Femur (tissue), 1 donor: ENCODE measurements around the gene ZKSCAN3.
A peak's percentile ranks its signal among the peaks of the same experiment; 100 is the strongest.
"Not testable (repeated sequence)": the region's sequence is repeated elsewhere in the genome, so short reads cannot be mapped to it uniquely, and the experiment has no call there.

Experiments
- DNase-seq: peaks from one replicate; pipeline ENCODE4 v3.0.0-alpha.2; 2017

The ZKSCAN3 gene

DNA sequence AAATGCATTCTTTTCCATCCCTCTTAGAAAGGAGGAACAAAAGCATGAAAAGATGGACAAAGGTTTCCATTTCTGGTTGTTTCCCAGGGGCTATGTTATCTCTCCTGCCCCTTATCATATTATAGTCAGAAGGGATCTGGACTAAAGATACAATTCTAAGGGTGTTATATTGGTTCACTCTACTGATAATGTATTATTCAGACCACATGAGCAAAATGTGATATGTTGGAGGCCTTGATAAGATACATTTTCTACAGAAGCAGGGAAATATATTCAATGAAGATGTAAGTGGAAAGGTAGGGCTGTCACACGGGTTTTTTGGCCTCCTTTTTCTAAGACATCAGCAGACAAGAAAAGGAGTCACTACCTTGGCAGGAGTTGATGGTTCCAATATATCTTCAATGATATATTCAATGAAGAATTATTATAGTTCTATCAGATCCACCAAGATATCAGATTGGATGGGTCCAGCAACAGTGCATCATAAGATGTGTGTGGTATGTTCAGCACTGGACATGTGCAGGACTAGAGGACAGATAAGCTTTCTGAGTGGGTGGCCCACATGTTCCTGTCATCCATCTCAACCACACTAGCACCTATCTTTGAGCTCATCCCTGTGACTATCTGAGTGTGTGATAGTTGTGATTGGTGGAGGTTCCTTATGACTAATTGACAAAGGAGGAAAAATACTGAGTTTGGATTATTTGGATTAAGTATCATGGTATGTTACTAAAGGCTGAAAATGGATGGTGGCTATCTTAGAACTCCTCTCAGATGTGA is 5.7 kb upstream of the ZKSCAN3 start:
- no peak for DNase-seq

DNA sequence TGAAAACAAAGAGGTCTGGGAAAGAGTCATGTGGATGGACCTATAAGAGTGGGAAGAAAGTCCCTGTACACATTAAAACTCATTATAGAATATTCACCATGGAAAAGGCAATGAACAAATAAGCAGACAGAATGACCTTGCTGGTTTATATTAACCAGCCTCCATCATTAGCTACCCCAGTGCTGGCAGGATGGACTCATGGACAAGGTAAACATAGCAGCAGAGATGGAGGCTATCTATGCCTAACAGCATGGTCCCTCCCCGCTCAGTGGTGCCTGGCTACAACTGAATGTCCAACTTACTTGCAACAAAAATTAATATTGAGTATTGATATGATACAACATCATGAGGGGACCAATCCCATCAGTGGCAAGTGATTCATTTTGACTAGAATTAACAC is 4.5 kb upstream of the ZKSCAN3 start:
- DNase-seq = no peak

DNA sequence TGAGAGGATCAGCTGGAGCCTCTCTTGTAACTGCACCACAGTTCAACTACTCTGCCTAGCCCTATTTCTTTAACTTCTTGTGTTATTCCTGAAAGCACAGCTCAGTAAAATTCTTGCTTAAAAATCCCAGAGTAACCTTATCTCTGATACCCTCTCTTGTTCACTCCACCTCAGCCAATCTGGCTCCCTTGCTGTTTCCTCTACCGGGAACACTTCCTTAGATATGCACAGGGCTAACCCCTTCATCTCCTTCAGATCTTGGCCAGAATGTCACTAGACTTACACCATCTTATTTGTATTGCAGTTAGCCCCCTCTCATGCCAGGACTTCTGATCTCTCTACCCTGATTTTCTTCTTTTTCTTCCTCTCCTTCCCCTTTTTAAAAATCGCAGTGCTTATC is 2.6 kb upstream of the ZKSCAN3 start:
- DNase-seq = no peak

DNA sequence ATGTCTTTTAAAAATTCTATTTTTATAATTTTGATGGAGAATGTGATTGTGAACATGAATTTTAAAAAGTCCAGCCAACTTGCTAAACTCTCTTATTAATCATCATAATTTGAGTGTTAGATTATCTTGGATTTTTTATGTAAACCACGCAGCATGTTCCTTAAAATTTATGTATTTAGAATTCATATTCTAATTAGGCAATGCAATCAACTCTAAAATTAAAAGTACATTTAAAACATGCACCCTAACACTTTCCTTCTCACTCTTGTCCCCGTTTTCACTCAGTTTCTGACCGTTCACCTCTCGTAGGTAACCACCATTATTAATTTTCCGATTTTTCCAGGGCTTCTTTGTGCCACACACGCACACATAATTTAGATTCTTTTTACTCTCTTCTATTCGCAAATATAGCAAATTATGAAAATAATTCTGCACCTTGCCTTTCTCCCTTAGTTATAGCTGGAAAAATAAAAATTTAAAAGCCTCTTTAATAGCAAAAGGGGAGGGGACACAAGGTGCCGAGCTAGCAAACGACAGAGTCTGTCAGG is 329 bp upstream of the ZKSCAN3 start:
- DNase-seq = no peak

DNA sequence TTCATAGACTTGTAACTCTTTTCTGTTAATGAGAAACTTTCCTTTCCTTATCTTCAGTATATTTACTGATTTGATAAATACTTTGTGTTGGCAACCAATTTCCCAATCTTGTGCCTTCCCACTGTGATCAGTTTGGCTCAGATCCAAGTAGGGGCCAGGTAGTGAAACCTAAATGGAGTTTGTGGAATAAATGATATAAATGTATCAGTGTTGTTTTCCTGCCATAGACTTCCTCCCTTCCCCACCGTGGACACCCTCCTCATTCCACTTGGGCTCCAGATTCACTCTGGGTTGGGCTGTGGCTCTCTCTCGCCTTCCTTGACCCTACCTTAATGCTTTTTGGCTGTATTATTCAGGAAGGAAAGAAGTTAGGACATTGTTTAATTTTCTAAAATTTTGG is 1.3 kb downstream of the ZKSCAN3 start:
- DNase-seq = no peak

DNA sequence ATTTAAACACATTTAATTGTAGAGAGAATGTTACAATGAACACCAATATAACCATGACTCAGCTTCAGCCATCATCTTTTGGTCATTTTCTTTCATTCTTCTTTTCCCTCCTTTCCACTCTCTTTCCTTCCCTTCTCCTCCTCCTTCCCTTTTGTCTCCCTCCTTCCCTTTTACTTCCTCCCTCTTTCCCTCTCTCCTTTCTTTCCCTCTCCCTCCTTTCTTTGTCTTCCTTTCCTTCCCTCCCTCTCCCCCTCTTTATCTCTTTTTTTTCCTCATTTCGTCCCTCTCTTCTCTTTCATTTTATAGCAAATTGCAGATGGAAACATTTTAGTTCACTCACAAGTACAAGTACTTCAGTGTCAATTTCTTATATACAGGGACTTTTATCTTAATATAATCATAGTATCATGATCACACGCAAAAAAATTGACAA is 1.8 kb downstream of the ZKSCAN3 start:
- DNase-seq = no peak

DNA sequence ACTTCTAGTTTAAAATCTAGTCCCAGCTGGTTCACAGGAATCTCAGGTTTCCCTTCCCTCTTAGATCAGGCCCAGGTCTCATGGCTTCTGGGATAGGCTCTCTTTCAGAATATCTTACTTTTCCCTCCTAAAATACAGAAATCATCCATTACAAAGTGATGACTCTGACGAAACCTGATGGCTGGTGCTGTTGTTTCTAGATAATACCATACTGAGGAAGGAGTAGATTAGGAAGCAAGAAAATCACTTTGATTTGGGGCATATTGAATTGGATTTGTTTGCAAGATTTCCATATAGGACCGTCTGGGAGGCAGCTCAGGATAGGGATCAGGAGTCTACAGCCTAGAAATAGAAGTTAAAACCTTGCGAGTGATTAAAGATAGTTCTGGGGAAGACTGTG is 3.6 kb downstream of the ZKSCAN3 start:
- no peak for DNase-seq

DNA sequence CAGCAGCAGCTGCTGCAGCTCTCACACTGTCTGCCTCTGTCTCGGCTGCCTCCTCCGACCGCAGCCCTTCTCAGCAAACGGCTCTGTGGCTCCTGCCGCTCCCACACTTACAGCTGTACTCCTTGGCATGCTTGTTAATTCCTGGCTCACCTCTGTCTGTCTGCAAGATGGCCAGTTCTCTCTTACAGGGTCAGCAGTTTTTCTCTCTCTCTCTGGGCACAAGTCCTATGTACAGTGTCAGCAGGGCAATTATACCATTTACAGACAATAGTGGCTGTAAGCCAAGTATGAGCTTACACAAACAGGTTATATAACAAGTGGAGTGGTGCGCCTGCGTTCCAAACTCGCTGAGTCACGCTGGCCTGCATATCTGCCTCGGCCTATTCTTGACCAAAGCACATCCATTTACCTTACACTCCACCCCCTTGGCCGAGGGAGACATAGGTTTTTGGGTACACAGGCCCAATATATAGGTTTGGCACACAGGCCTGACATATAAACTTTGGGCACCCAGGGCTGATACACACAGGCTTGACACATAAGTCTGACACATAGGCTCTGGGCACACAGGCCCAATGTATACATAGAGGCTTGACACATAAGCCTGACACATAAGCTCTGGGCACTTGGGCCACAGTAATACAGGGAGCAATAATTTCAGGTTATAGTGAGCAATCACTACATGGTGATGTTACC is 4.4 kb downstream of the ZKSCAN3 start:
- DNase-seq = no peak

DNA sequence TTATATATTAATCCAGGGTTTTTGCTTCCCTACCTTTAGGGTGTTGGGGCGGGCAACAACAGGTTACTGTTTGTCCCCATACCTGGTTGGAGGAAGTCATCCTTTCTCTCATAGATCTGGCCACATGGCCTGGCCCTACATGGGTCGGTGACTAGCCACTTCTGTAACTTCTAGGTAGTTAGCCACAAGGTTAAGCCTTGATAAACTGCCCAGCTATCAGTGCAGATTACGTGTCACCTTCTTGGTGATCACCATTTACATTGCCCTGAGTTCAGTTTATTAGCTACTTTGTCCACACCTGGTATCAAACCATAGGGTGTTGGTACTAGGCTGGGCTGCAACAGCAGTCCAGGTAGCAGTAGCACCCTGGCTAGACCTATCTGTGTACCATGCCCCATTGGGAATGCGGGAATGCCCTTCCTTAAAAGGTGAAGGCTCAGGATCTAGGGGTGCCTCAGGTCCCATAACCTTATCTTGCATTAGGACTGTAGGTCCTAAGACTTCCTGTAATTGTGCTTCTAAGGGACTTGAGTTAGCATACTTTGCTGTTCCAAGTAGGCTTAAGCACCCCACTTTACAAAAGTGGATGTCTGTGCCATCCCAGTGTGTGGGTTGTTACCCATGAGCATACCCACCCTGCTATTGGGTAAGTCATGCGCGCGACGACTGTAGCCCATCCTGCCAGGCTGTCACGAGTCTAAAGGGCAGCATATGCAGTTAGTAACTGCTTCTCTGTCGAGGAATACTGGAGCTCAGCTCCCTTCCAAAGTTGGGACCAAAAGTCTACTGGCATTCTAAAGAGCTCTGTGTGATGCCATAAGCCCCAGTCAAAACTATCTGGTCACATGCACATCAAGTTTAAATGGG is 5.2 kb downstream of the ZKSCAN3 start:
- DNase-seq = no peak

DNA sequence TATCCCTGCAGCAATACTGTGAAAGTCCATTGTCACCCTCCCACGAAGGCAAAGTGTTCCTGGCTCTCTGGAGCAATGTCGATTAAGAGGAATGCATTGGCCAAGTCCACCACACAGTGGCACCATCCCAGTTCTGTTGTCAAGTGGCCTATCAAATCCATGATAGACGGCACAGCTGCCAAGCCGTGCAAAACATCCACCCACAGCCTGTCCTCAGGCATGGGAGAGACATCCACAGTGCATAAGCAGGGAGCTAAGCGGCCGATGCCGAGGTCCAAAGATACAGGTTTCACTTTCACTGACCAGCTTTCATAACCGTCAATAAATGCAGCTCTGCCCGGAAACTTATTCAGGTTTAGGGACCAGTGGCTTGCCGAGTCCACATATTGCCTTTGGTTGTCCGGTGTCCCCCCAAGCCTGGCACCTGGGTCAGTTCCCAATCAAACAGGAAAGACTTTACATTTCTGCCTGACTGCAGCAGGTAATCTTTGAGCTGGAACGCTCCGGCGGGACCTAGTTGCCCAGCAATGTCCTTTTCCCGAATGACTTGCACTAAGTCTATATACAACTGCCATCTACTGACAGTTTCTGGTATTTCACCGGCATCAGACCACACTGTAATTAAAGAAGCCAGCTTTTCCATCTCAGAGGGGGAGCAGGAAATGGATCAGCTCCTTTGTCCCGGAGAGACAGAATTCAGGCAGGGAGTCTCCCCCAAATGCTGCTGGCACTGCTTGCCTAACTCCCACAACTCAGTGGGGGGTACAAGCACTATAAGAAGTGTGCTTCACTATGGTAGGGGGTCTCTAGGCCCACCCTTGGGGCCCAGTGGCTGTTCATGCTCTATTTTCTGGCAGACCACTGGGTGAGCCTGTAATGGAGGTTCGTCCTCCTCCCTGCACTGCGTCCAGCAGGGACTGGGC is 6.3 kb downstream of the ZKSCAN3 start:
- peak; percentile 84 for DNase-seq

DNA sequence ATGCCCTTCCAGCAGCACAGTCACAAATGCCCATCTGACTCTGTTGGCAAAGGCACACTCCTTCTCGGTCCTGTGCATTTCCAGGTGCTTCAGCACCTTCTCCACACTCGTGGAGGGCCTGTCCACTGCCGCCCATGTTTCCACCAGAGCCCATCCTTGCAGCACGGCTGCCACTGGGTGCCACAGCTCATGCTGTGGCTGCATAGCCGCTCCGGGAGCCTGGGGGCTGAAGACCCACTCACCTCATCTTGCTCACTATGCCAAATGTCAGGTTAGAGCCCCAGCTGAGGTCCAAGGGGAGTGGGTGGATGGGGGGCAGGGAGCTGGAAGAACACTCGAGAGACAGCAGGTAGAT is 6.9 kb downstream of the ZKSCAN3 start:
- DNase-seq = no peak

DNA sequence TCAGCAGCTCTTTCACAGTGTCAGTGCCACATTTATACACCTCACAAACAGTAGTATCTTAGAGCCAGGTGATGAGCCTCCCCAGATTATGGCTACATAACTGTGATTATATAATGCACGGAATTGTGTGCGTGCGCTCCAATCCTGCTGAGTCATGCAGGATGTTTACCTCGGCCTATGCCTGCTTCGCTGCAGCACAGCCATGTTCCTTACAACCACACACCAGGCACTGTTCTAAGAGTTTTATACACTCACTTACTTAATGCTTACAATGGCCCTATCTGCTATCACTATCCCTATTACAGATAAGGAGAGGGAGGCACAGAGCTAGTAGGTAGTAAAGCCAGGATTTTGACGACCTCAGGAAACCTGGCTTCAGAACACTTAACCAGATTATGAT is 7.3 kb downstream of the ZKSCAN3 start:
- no peak for DNase-seq

DNA sequence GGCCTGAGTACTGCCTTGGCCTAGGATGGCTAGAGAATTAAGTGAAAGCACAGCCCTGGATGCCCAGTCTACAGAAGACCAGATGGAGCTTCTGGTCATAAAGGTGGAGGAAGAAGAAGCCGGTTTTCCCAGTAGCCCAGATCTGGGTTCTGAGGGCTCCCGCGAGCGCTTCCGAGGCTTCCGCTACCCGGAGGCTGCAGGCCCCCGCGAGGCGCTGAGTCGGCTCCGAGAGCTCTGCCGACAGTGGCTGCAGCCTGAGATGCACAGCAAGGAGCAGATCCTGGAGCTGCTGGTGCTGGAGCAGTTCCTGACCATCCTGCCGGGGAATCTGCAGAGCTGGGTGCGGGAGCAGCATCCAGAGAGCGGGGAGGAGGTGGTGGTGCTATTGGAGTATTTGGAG is 9.8 kb downstream of the ZKSCAN3 start:
- not testable (repeated sequence) for DNase-seq

DNA sequence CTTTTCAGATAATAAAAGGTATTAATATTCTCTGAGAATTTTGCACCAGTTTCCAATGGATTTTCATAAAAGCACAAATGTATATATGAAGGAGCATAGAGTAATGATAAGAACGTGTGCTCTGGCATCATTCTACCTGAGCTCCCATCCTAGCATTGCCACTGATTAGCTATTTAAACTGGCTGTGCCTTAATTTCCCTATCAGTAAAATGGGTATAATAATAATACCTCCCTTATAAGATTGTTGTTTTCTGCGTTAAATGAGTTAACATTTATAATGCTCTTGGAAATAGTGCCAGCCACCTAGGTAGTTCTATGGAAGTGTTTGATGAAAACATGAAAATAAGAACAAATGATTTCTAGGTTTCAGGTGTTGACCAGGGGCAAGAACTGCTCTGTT is 11.2 kb downstream of the ZKSCAN3 start:
- DNase-seq = no peak

DNA sequence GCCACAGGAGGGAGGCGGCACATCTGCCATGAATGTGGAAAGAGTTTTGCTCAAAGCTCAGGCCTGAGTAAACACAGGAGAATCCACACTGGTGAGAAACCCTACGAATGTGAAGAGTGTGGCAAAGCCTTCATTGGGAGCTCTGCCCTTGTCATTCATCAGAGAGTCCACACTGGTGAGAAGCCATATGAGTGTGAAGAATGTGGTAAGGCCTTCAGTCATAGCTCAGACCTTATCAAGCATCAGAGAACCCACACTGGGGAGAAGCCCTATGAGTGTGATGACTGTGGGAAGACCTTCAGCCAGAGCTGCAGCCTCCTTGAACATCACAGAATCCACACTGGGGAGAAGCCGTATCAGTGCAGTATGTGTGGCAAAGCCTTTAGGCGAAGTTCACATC is 15.8 kb downstream of the ZKSCAN3 start:
- not testable (repeated sequence) for DNase-seq

DNA sequence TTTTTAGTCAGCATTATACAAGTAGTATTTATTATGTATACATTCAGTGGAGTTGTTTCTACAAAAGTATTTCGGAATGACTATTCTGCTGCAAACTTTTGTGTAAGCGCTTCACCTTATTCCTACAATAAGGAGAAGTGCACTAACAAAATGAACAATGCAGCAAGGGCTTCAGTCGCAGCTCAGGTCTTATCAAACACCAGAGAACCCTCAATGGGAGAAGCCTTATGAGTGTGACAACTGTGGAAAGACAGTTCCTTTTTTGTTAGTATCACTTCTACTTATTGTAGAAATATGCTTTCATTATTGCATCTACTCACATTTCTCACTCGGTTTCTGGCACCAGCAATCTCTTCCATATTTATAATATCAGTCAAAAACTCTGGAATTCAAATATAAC is 18.8 kb downstream of the ZKSCAN3 start:
- DNase-seq = no peak

DNA sequence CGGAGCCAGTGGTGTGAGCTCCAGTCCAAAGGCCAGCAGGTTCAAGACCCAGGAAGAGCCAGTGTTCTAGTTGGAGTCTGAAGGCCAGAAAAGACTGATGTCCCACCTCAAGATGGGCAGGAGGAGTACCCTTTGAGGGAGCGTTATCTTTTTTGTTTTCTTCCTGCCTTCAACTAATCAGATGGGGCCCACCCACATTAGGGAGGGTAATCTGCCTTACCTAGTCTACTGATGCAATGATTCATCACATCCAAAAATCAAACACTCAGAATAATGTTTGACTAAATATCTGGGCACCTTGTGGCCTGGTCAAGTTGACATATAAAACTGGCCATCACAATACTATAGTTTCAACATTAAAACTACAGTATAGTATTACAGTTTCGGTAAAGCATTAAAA is 19.7 kb downstream of the ZKSCAN3 start:
- DNase-seq = no peak

DNA sequence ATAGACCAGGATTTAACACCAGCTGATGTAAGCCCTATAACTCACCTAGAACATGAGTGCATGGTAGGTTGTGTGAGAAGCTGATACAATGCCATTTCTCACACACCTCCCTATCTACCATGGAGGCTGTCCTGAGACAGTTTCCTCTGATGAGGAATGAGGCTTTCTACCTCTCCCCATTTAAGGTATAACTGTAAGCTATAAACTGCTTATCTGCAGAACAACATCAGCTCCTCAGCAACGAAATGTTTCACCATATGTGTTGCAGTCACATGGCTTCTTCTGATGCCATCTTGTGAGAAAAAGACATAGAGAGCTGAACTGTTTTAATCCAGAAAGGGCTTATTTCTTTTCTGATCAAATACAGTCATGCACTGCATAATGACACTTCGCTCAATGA is 20.7 kb downstream of the ZKSCAN3 start:
- no peak for DNase-seq

DNA sequence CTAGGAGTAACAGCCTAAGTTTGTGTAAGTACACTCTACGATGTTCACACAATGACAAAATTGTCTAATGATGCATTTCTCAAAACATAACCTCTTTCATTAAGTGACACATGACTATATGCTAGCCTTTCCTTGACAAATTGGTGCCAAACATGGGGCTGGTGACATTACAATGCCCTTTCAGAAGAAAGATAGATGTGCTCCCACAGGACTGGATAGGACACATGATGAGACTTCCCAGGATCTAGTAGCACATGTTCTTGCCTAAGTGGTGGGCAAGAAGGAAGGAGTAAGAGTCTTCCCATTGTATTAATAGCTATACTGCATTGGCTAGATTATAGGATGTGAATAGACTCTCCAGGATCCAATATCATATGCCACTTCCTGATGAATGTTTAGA is 21.5 kb downstream of the ZKSCAN3 start:
- no peak for DNase-seq

DNA sequence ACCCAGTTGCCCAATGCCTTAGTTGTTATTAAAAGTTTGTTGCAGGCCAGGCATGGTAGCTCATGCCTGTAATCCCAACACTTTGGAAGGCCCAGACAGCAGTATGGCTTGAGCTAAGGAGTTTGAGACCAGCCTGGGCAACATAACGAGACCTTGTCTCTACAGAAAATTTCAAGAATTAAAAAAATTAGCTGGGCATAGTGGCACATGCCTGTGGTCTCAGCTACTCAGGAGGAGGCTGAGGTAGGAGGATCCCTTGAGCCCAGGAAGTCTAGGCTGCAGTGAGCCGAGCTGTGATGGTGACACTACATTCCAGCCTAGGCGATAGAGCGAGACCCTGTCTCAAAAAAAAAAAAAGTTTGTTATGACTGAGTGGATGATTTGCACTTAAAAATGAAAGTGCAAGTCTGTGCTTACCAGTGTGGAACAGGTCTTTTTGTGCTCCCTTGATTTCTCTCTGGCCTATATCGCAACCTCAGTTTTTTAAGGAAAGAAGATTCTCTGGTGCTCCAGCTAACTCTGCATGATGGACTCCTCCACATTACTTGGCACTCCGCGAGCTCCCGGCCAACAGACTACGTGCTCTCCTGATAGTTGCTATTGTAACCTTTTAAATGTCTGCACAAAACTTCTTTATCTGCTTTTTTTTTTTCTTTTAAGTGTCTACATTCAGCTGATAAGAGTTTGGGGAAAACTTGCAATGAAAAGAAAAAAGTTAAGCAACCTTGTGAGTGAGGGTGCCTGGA is 22.1 kb downstream of the ZKSCAN3 start:
- DNase-seq = no peak

DNA sequence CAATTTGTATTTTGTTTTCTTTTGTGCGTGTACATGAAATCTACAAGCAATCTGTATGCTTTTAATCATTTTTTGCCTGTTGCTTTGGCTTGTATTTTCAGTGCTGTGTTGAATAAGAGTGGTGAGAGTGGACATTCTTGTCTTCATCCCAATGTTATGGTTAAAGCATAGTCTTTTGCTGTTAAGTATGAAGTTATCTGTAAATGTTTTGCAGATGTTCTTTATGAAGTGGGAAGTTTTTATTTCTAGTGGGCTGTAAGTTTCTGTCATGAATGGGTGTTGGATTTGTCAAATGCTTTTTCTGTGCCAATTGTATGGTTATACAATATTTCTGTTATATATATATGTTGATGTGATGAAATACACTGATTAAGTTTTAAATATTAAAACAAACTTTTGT is 24.2 kb downstream of the ZKSCAN3 start:
- DNase-seq = no peak

DNA sequence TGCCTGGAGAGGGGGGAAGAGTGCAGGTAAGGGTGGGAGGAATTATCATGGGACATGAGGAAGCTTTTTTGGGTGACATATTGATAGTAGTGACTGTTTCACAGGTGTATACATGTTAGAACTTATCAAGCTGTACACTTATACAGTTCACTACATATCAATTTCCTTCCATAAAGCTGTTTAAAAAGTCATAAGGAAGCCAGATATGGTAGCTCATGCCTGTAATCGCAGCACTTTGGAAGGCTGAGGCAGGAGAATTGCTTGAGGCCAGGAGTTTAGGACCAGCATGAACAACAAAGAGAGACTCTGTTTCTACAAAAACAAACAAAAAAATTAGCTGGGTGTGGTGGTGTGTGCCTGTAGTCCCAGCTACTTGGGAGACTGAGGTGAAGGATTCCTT is 28.1 kb downstream of the ZKSCAN3 start:
- DNase-seq = no peak
